ENCODE data around the gene CELA2A.

DNA sequence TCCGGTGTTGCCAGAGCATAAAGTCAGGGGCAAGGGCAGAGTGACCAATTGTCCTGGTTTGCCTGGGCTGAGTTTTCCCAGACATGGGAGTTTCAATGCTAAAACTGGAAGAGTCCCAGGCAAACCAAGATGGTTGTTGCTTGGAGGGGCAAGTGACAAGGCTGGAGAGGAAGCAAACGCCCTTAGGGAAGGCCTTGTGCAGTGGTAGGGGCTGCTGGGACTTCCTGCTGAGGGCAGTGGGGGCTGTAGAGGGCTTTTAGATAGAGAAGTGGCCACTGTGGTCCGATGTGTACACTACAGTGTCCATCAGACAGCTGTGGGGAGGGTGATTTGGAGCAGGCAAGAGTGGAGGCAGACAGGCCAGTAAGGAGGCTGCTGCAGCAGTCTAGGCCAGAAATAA is 7.0 kb upstream of the CELA2A start:
- TF ChIP-seq, protein P1, sequence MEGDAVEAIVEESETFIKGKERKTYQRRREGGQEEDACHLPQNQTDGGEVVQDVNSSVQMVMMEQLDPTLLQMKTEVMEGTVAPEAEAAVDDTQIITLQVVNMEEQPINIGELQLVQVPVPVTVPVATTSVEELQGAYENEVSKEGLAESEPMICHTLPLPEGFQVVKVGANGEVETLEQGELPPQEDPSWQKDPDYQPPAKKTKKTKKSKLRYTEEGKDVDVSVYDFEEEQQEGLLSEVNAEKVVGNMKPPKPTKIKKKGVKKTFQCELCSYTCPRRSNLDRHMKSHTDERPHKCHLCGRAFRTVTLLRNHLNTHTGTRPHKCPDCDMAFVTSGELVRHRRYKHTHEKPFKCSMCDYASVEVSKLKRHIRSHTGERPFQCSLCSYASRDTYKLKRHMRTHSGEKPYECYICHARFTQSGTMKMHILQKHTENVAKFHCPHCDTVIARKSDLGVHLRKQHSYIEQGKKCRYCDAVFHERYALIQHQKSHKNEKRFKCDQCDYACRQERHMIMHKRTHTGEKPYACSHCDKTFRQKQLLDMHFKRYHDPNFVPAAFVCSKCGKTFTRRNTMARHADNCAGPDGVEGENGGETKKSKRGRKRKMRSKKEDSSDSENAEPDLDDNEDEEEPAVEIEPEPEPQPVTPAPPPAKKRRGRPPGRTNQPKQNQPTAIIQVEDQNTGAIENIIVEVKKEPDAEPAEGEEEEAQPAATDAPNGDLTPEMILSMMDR (IDR thresholded peaks at IDR 0.05), result no peak
- TF ChIP-seq POLR2A (IDR thresholded peaks at IDR 0.05), result no peak

Data from lower leg skin (tissue), 3 donors.